Esophagus squamous epithelium (tissue), 5 donors: ENCODE measurements around the gene NKD2. TPM values are rescaled to one million over a fixed set of nuclear protein-coding genes. Genes with fewer than 3 reads are reported as not detected.

Source experiments
- DNase-seq: peaks from one replicate; lab custom pipeline; 2025; lab: John Stamatoyannopoulos, UW
- H3K27ac ChIP-seq, 4 donors: fragments of 200-600 bp; sonication (generic); one replicate each; pipeline ENCODE4 v1.5.1; 2016 to 2019; ENCODE audit warnings: mild to moderate bottlenecking in 1 of 4
- H3K27me3 ChIP-seq, 4 donors: fragments of 200-600 bp; sonication (generic); 1 replicate in 3 of 4; 2 replicates in 1 of 4; pipeline versions ENCODE4 v1.5.1 to v1.6.0; 2017 to 2021; ENCODE audit warnings: antibody characterized with exemption in 1 of 4
- H3K36me3 ChIP-seq, 3 donors: fragments of 200-600 bp; sonication (generic); one replicate each; pipeline ENCODE4 v1.5.1; 2016 to 2019
- H3K4me1 ChIP-seq, 3 donors: fragments of 200-600 bp; sonication (generic); one replicate each; pipeline ENCODE4 v1.5.1; 2017 to 2019
- H3K4me3 ChIP-seq, 4 donors: fragments of 200-600 bp; sonication (generic); 1 replicate in 3 of 4; 2 replicates in 1 of 4; pipeline ENCODE4 v1.5.1; 2016 to 2019; ENCODE audit warnings: mild to moderate bottlenecking in 2 of 4, moderate library complexity in 1 of 4
- H3K9me3 ChIP-seq, 3 donors: fragments of 200-600 bp; sonication (generic); one replicate each; pipeline ENCODE4 v1.5.1; 2016 to 2019
- CTCF ChIP-seq, 6 experiments: fragments of 450-650 bp in 4 of 6; fragments of 200-600 bp in 2 of 6; sonication (generic) in 2 of 6; IDR thresholded peaks; one replicate each; pipeline ENCODE4 v1.5.1; 2016 to 2019; ENCODE audit warnings: antibody characterized with exemption in 6 of 6, mild to moderate bottlenecking in 4 of 6, moderate library complexity in 4 of 6
- POLR2A ChIP-seq, 4 donors: fragments of 450-650 bp; IDR thresholded peaks; one replicate each; pipeline ENCODE4 v1.6.1; 2017; ENCODE audit warnings: antibody characterized with exemption in 4 of 4, mild to moderate bottlenecking in 4 of 4, moderate library complexity in 3 of 4
- WGBS, 2 donors: methylation state at CpG; one replicate each; pipeline ENCODE4 v1.1.5; 2018; 5-methylcytosine and 5-hydroxymethylcytosine counted together
- intact Hi-C: fragments of 100-400 bp; cut with DNase I; formaldehyde crosslinking; loops from one replicate; pipeline ENCODE4 v1.15.0; 2022
- total RNA-seq, 4 donors: library from RNA; depleted of rRNA; stranded (reverse); fragments of >200 nt; gene quantifications; one replicate each; pipeline ENCODE4 v1.1.0, GENCODE V29; 2016
- donor health status: DM: yes; HTN: yes; CAD: no.

NKD2 gene
- total RNA-seq, 4 donors from 2014 or later: 1.2 to 11.3 (median 1.5) TPM

- peak overlapping the region in 3 of 4 donors; percentile 42 to 66 (median 66) for H3K27ac ChIP-seq
- no peak for TF ChIP-seq POLR2A (IDR thresholded peaks at IDR 0.05)
- no peak for TF ChIP-seq CTCF (IDR thresholded peaks at IDR 0.05)
- H3K4me3 ChIP-seq: no peak overlapping the region
- WGBS, 2 donors: 91 to 94% methylated on average over 11 of the region's 24 CpGs
- H3K36me3 ChIP-seq: no peaks in the 10 kb centered on the region
- H3K9me3 ChIP-seq: no peaks in the 10 kb centered on the region
- peaks cover 0 to 36% (median 0%) of the 10 kb centered on the region in 4 donors for H3K27me3 ChIP-seq
- no peak for DNase-seq
- intact Hi-C loops: no loop called here
- peaks cover 0 to 21% (median 0%) of the 10 kb centered on the region in 3 donors for H3K4me1 ChIP-seq
Observed at GRCh38 chr5:979100-979817, 29.3 kb upstream of the NKD2 start.

GRCh38 chr5:980001-980588, 28.5 kb upstream of the NKD2 start:
- H3K4me1 ChIP-seq: peaks cover 0 to 21% (median 0%) of the 10 kb centered on the region in 3 donors
- peaks cover 0 to 31% (median 0%) of the 10 kb centered on the region in 4 donors for H3K27me3 ChIP-seq
- H3K27ac ChIP-seq: peak overlapping the region; percentile 30 to 66 (median 54)
- no peaks in the 10 kb centered on the region for H3K9me3 ChIP-seq
- WGBS, 2 donors: 50 to 59% methylated on average over 6 to 16 of the region's 17 CpGs
- DNase-seq: no peak
- H3K4me3 ChIP-seq: peak overlapping the region in 1 of 4 donors; percentile 3
- intact Hi-C loops: no loop called here
- TF ChIP-seq CTCF (IDR thresholded peaks at IDR 0.05) (no peak), POLR2A (IDR thresholded peaks at IDR 0.05) (no peak)
- H3K36me3 ChIP-seq: no peaks in the 10 kb centered on the region

- peaks cover 0 to 33% (median 0%) of the 10 kb centered on the region in 4 donors for H3K27me3 ChIP-seq
- H3K4me3 ChIP-seq: no peak overlapping the region
- intact Hi-C loops: no loop called here
- H3K27ac ChIP-seq: peak overlapping the region in 2 of 4 donors; percentile 19 to 66
- H3K9me3 ChIP-seq: no peaks in the 10 kb centered on the region
- H3K36me3 ChIP-seq: no peaks in the 10 kb centered on the region
- peaks cover 0 to 21% (median 0%) of the 10 kb centered on the region in 3 donors for H3K4me1 ChIP-seq
- TF ChIP-seq CTCF (IDR thresholded peaks at IDR 0.05): no peak
- WGBS, 2 donors: 35 to 42% methylated on average over 6 of the region's 6 CpGs
- DNase-seq: no peak
Observed at GRCh38 chr5:980966-981365, 27.6 kb upstream of the NKD2 start.

- WGBS, 2 donors: 63 to 74% methylated on average over 2 of the region's 7 CpGs
- Histone ChIP-seq H3K27ac (peak overlapping the region in 3 of 4 donors; percentile 29 to 67 (median 37)), H3K4me1 (peaks cover 0 to 21% (median 0%) of the 10 kb centered on the region in 3 donors), H3K4me3 (no peak overlapping the region), H3K27me3 (peaks cover 0 to 36% (median 0%) of the 10 kb centered on the region in 4 donors), H3K9me3 (no peaks in the 10 kb centered on the region), H3K36me3 (no peaks in the 10 kb centered on the region)
- no peak for TF ChIP-seq CTCF (IDR thresholded peaks at IDR 0.05)
- no peak for TF ChIP-seq POLR2A (IDR thresholded peaks at IDR 0.05)
- intact Hi-C loops: no loop called here
- DNase-seq: no peak
Observed at GRCh38 chr5:981456-981855, 27.1 kb upstream of the NKD2 start.
